NCI-H2029 (cell line): Measurements from ENCODE around the gene HABP2.

Experiments used
- DNase-seq: peaks from one replicate; lab custom pipeline; 2025; lab: John Stamatoyannopoulos, UW

Gene HABP2

DNA sequence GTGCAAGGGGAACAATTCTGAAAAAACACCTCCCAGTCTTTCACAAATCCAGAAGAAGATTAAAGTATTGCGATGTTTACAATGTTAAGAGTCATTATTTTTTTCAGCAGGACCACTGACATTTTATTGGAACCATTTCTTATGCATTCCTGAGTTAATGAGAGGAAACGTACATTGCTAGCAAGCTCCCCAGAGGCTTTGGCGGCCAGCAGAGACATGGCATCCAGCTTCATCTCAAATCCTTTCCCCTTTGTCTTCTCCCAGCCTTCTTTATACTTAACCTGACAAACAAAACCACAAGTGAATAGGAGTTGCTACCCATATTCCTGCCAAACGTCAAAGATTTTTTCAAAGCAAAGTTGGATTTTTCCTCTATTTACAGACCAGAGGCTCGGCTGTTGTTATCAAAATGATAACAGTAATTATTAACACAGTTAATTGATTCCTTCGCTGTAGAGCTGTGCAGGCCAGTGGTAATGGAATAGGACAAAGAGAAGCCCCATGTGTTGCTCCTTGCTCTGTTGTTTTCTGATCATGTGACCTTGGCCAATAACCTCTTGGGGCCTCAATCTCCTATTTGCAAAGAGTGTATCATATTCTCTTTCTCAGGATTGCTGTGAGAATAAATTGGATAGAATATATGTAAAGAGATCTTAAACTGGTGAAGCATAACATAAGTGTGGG lies 79.0 kb downstream of the HABP2 start:
- DNase-seq = no peak
